ENCODE data around the gene TSPAN8. TPM values are rescaled to one million over a fixed set of nuclear protein-coding genes. Genes with fewer than 3 reads are reported as not detected.
"Not testable (repeated sequence)": the region's sequence is repeated elsewhere in the genome, so short reads cannot be mapped to it uniquely, and the experiment has no call there.

The TSPAN8 gene
- total and polyA plus RNA-seq, 4 donors = 5.0 to 18.6 (median 9.4) TPM

GRCh38 chr12:71158361-71158882 is 623 bp upstream of the TSPAN8 start:
- H3K4me1 ChIP-seq (ENCODE audit: control insufficient read depth in 5 of 5, insufficient read depth in 5 of 5, low read length in 5 of 5) = peaks cover 0 to 10% (median 6%) of the 10 kb centered on the region in 5 donors
- TF ChIP-seq, protein P1, sequence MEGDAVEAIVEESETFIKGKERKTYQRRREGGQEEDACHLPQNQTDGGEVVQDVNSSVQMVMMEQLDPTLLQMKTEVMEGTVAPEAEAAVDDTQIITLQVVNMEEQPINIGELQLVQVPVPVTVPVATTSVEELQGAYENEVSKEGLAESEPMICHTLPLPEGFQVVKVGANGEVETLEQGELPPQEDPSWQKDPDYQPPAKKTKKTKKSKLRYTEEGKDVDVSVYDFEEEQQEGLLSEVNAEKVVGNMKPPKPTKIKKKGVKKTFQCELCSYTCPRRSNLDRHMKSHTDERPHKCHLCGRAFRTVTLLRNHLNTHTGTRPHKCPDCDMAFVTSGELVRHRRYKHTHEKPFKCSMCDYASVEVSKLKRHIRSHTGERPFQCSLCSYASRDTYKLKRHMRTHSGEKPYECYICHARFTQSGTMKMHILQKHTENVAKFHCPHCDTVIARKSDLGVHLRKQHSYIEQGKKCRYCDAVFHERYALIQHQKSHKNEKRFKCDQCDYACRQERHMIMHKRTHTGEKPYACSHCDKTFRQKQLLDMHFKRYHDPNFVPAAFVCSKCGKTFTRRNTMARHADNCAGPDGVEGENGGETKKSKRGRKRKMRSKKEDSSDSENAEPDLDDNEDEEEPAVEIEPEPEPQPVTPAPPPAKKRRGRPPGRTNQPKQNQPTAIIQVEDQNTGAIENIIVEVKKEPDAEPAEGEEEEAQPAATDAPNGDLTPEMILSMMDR (IDR thresholded peaks at IDR 0.05; ENCODE audit: control extremely low read depth, extremely low read depth) = no peak
- ATAC-seq (ENCODE audit: insufficient read depth, low FRiP score) (no peak), DNase-seq (no peak)
- H3K27ac ChIP-seq (ENCODE audit: low read depth in 1 of 2, low read length in 1 of 2) = no peak overlapping the region
- no peaks in the 10 kb centered on the region for H3K27me3 ChIP-seq (ENCODE audit: control insufficient read depth in 3 of 3, insufficient read depth in 3 of 3, low read length in 2 of 3)
- 34 to 59% methylated on average over 4 of the region's 4 CpGs for WGBS, 2 donors
- no peak overlapping the region for H3K4me3 ChIP-seq
- H3K9ac ChIP-seq (ENCODE audit: insufficient read depth in 1 of 2, low read length in 2 of 2) = no peak overlapping the region
- H3K36me3 ChIP-seq (ENCODE audit: control insufficient read depth in 4 of 4, insufficient read depth in 4 of 4, low read length in 4 of 4) = no peaks in the 10 kb centered on the region
- no peaks in the 10 kb centered on the region for H3K9me3 ChIP-seq (ENCODE audit: control insufficient read depth in 4 of 4, insufficient read depth in 3 of 4, low read length in 3 of 4)

- ATAC-seq (ENCODE audit: insufficient read depth, low FRiP score) = no peak
- no peak overlapping the region for H3K9ac ChIP-seq (ENCODE audit: insufficient read depth in 1 of 2, low read length in 2 of 2)
- 83 to 87% methylated on average over 4 of the region's 4 CpGs for WGBS, 2 donors
Observed at GRCh38 chr12:71155225-71155624, 2.6 kb downstream of the TSPAN8 start.

GRCh38 chr12:71152851-71153250 is 4.9 kb downstream of the TSPAN8 start:
- Histone ChIP-seq H3K36me3 (ENCODE audit: control insufficient read depth in 4 of 4, insufficient read depth in 4 of 4, low read length in 4 of 4) (no peaks in the 10 kb centered on the region), H3K4me1 (ENCODE audit: control insufficient read depth in 5 of 5, insufficient read depth in 5 of 5, low read length in 5 of 5) (peaks cover 0 to 6% (median 0%) of the 10 kb centered on the region in 5 donors), H3K9me3 (ENCODE audit: control insufficient read depth in 4 of 4, insufficient read depth in 3 of 4, low read length in 3 of 4) (peaks cover 0 to 3% (median 0%) of the 10 kb centered on the region in 4 donors), H3K9ac (ENCODE audit: insufficient read depth in 1 of 2, low read length in 2 of 2) (no peak overlapping the region), H3K27me3 (ENCODE audit: control insufficient read depth in 3 of 3, insufficient read depth in 3 of 3, low read length in 2 of 3) (no peaks in the 10 kb centered on the region), H3K27ac (ENCODE audit: low read depth in 1 of 2, low read length in 1 of 2) (no peak overlapping the region), H3K4me3 (no peak overlapping the region)
- 89 to 90% methylated on average over 5 of the region's 5 CpGs for WGBS, 2 donors
- DNase-seq (no peak), ATAC-seq (ENCODE audit: insufficient read depth, low FRiP score) (no peak)
- TF ChIP-seq, protein P1 (IDR thresholded peaks at IDR 0.05; ENCODE audit: control extremely low read depth, extremely low read depth) = no peak

More at GRCh38 chr12:71155225-71155624, 2.6 kb downstream of the TSPAN8 start:
- Histone ChIP-seq H3K27ac (ENCODE audit: low read depth in 1 of 2, low read length in 1 of 2) (no peak overlapping the region), H3K4me3 (no peak overlapping the region), H3K9me3 (ENCODE audit: control insufficient read depth in 4 of 4, insufficient read depth in 3 of 4, low read length in 3 of 4) (no peaks in the 10 kb centered on the region), H3K4me1 (ENCODE audit: control insufficient read depth in 5 of 5, insufficient read depth in 5 of 5, low read length in 5 of 5) (peaks cover 0 to 10% (median 6%) of the 10 kb centered on the region in 5 donors), H3K27me3 (ENCODE audit: control insufficient read depth in 3 of 3, insufficient read depth in 3 of 3, low read length in 2 of 3) (no peaks in the 10 kb centered on the region), H3K36me3 (ENCODE audit: control insufficient read depth in 4 of 4, insufficient read depth in 4 of 4, low read length in 4 of 4) (no peaks in the 10 kb centered on the region)
- DNase-seq = no peak
- TF ChIP-seq, protein P1 (IDR thresholded peaks at IDR 0.05; ENCODE audit: control extremely low read depth, extremely low read depth) = no peak

DNA sequence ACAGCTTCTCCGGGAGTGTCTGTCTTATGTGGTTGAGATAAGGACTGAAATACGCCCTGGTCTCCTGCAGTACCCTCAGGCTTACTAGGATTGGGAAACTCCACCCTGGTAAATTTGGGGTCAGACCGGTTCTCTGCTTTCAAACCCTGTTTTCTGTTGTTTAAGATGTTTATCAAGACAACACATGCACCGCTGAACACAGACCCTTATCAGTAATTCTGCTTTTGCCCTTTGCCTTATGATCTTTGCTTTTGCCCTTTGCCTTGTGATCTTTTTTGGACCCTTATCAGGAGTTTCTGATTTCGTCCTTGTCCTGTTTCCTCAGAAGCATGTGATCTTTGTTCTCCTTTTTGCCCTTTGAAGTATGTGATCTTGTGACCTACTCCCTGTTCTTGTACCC is 7.8 kb downstream of the TSPAN8 start:
- H3K27me3 ChIP-seq (ENCODE audit: control insufficient read depth in 3 of 3, insufficient read depth in 3 of 3, low read length in 2 of 3); H3K4me1 ChIP-seq (ENCODE audit: control insufficient read depth in 5 of 5, insufficient read depth in 5 of 5, low read length in 5 of 5); H3K9ac ChIP-seq (ENCODE audit: insufficient read depth in 1 of 2, low read length in 2 of 2); H3K27ac ChIP-seq (ENCODE audit: low read depth in 1 of 2, low read length in 1 of 2); DNase-seq; H3K36me3 ChIP-seq (ENCODE audit: control insufficient read depth in 4 of 4, insufficient read depth in 4 of 4, low read length in 4 of 4); ATAC-seq (ENCODE audit: insufficient read depth, low FRiP score); H3K4me3 ChIP-seq; H3K9me3 ChIP-seq (ENCODE audit: control insufficient read depth in 4 of 4, insufficient read depth in 3 of 4, low read length in 3 of 4): not testable (repeated sequence)
- 84 to 89% methylated on average over 5 of the region's 5 CpGs for WGBS, 2 donors

Measured in lung (tissue), 12 donors.